Superior temporal gyrus (tissue), 1 donor: Measurements from ENCODE around the gene FBRSL1.

ENCODE experiments used
- DNase-seq: peaks from one replicate; pipeline ENCODE4 v3.0.0-alpha.2; 2016; ENCODE audit errors: extremely low spot score

The FBRSL1 gene

GRCh38 chr12:132510746-132511477, 21.0 kb downstream of the FBRSL1 start:
- DNase-seq: no peak

GRCh38 chr12:132511516-132512196, 21.7 kb downstream of the FBRSL1 start:
- DNase-seq: peak; percentile 57

DNA sequence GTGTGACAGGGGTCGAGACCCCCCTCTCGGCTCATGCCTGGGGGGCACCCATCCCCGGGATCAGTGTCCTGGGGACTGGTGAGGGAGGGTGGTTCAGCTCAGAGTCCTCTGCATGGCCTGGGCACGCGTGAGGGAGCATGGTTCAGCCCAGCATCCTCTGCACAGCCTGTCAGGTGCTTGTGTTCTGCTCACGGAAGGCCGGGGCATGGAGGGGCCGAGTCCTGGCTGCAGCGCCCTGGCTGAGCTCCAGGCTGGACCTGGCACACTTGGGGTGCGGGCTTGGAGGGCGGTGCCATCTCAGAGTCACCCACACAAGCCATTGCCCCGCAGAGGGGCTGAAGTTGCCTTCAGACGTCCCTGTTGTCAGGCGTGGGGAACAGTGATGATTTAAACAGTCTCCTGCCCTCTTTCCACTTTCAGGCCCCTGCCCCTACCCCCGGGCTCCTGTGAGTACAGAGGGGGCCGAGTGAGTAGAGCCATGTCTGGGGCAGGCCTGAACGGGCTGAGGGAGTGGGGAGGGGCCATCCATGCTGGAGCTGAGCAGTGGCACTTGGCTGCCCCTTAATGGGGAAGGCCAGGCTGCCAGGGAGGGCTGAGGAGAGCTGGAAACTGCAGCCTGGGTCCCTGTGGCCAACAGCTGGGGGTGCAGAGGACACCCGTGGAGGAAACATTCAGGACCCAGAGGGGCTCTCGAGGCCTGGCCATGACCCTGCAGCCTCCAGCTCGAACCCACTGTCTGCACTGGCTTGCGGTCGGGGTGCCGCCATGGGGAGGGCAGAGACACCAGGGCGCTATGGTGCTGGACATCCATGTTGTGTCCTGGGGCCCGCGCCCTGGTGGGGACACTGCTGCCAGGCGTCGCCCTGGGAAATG, 22.5 kb downstream of the FBRSL1 start:
- no peak for DNase-seq

GRCh38 chr12:132513070-132513398, 23.1 kb downstream of the FBRSL1 start:
- DNase-seq: no peak

DNA sequence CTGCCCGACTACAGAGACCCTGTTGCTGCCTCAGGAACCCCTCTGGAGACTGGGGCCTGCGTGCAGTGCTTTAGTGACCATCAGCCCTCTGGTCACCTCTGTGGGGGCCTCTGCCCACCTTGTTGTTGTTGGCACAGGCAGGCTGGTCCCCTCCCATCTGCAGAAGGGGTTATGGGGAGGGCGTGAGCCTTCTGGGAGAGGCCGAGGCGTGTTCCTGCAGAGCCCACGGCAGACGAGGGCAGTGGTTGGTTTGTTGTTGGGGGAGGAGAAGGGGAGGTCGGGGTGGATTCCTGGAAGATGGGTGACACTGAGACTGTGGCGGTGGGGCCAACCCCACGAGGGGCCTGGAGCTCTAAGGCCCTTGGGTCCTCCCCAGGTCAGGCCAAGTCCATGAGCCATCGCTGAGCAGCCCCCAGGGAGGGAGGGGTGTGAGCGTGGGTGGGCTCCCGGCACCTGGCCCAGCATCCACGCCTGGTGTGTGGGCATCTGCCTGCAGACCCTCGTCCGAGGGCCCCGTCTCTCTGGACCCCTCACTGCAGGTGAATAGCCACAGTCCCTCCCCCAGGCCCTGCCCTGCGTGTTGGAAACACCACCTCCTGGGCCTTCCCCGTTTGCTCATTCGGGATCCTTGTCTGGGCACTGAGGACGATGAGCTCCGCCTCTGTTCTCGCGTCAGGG, 23.6 kb downstream of the FBRSL1 start:
- no peak for DNase-seq

GRCh38 chr12:132514216-132514820, 24.4 kb downstream of the FBRSL1 start:
- DNase-seq: no peak

GRCh38 chr12:132514838-132515237, 24.9 kb downstream of the FBRSL1 start:
- DNase-seq: no peak

DNA sequence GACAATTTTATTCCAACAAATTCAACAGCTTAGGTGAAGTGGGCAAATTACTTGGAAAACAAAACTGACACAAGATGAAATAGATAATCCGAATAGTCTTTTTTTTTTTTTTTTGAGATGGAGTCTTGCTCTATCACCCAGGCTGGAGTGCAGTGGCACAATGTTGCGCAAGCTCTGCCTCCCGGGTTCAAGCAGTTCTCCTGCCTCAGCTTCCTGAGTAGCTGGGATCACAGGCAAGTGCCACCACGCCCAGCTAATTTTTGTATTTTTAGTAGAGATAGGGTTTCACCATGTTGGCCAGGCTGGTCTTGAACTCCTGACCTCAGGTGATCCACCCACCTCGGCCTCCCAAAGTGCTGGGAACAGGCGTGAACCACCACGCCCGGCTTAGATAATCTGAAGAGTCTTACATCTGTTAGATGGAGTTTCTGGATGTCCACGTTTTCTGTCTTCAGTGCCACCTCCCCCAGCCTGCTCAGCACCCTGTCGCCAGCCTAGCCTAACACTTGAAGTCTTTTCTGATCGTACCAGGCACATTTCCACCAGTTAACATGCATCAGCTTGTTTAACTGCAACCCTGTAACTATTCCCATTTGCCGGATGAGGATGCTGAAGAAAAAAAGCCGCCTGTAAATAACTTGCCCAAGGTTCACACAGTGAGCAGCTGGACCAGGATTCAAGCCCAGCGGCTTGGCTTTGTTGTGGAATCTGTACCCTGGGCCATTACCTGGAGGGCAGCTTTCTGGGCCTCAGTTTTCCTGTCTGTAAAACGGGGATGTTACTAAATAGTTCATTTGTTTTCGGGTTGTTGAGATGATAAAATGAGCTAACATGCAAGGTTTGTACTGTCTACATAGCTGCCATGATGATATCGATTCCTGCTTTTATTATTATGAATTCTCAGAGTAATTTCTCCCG, 26.4 kb downstream of the FBRSL1 start:
- DNase-seq: no peak

GRCh38 chr12:132517013-132517739, 27.2 kb downstream of the FBRSL1 start:
- DNase-seq: no peak

DNA sequence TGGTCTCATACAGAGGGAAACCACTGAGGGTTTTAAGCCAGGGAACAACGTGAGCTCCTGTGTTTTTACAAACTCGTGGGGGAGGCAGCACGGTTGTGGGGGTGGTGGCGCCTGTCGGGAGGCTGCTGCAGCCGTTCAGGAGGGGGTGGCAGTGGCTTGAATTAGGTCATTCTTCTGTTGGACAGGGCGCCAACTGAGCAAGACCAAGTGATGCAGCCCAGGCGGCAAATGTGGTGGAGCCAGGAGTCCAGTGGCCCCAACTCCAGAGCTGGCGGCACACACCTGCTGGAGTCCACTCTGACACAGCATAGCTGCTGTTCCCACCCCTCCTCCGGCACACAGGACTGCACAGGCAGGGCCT, 27.8 kb downstream of the FBRSL1 start:
- no peak for DNase-seq

DNA sequence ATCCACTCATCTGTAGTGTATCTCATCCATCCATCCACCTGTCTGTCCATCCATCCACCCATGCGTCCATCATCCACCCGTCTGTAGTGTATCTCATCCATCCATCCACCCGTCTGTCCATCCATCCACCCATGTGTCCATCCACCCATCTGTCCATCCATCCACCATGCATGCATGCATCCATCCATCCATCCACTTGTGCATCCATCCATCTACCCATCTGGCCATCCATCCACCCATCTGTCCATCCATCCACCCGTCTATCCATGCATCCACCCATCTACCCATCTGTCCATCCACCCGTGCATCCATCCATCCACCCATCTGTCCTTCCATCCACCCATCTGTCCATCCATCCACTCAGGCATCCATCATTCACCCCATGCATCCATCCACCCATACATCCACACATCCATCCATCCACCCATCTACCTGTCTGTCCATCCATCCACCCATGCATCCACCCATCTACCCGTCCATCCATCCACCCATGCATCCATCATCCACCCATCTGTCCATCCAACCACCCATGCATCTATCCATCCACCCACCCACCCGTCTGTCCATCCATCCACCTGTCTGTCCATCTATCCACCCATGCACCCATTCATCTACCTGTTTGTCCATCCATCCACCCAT, 28.5 kb downstream of the FBRSL1 start:
- DNase-seq: no peak

- no peak for DNase-seq
These were observed 30.7 kb downstream of the FBRSL1 start for GRCh38 chr12:132520421-132521199.

DNA sequence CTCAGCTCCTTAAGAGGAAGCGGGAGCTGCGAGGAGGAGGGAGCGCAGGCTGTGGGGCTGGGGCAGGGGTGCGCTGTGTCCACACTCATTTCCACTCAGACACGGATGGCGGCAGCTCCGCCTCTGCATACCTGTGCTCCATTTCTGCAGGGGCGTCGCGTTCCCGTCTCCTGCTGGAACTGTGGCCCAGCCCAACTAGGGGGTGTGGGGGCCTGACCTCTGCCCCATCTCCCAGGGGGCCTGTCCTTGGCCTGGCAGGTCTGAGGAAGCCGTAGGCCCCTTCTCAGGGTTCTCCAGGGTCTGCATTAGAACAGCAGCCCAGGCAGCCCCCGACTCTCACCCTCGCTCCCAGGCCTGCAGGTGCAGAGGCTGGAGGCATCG, 31.2 kb downstream of the FBRSL1 start:
- no peak for DNase-seq

GRCh38 chr12:132521712-132522292, 31.9 kb downstream of the FBRSL1 start:
- no peak for DNase-seq

DNA sequence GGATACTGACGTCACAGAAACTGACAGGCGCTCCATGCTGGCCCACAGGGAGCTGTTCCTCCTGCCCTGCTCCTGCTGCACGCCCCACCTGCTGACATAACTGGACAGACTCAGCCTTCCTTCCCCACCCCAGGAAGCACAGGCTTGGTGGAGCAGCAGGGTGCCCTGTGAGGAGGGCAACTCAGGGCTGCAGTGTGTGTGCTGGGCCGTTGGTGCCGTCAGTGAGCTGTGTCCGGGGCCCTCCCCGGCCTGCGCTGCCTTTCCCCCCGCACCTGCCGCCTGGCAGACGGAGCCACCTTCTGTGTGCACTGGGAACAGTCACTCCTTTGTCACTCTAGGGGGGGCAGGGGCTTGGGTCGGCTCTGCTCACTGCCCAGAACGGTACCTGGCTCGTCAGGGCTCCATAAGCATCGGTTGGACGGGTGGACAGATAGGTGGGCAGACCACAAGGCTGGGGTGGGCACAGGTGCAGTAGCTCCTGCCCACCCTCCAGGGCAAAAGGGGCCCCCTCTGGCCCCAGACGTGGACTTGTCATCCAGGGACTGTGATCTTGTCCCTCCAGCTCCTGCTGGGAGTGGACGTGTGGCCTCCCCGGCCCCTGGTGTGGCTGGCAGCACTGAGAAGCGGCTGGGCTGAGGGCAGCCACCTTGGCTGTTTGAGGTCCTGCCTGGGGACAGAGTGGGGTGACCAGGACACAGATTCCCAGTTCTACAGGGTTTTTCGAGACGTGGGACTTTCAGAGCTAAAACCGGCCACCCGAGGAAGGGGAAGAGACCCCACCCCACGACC, 32.8 kb downstream of the FBRSL1 start:
- no peak for DNase-seq

DNA sequence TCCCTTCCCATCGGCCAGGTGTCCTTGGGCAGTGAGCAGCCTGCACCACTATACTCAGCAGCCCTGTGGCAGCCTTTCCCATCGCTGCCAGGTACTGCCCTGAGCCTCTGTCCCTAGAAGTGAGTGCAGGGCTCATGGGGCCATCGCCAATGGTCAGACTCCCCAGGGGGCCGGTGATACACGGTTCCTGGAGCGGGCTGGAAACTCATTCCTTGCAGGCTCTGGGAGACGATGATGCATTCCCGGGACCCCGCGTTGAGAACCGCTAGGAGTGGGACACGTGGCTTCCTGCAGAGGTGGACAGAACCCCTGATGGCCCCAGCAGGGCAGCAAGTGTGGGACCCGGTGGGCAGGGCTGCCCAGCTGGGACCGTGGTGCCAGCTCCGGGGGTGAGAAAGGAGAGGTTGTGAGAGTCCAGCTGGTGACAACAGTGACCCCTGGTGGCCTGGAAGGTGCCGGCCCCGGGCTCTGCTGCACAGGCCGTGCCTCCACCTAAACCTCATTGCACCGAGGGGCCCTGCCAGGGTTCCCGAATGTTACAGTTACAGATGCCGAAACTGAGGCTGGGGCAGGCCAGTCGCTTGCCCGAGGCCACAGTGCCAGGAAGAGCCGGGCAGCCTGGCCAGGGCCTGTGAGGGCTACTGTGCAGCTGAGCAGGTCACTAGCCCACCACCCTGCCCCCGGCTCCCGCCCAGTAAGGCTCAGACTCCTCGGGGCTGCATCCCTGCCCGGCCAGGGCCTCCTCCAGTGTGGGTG, 33.8 kb downstream of the FBRSL1 start:
- peak; percentile 81 for DNase-seq

DNA sequence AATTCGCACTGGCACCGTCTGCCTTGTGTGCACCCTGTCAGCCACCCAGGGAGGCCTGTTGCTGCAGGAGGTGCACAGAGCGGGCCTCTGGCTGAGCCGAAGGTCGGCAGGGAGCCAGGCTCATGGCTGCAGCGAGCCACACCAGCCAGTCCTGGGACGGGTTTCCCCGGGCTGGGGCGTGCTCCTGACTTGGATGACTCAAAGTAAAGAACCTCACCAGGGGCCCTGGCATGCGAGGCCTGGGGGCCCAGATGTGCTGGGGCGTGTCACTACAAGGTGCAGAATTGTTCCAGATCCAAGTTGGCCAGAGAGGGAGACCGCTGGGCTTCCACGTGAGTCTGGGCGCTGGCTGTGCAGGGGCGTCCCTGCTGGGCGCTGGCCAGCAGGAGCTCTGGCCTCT, 34.5 kb downstream of the FBRSL1 start:
- peak; percentile 11 for DNase-seq
